ENCODE data around the gene RAD51. TPM values are rescaled to one million over a fixed set of nuclear protein-coding genes. Genes with fewer than 3 reads are reported as not detected.
A peak's percentile ranks its signal among the peaks of the same experiment; 100 is the strongest.

RAD51 gene
- total RNA-seq, 2 donors from 2014 or later: 0.97 to 2.6 TPM

- DNase-seq: peak; percentile 95
- intact Hi-C loops (cut with DNase I): no loop called here
- peak; percentile 98 to 99 for ATAC-seq
Observed at GRCh38 chr15:40754883-40755811, 60.2 kb downstream of the RAD51 start, which contains the start of gene RMDN3. TSS of gene RMDN3 (minus strand) at chr15:40755254. CDS start at chr15:40754783, 471 bp downstream.

- intact Hi-C loops (cut with DNase I): no loop called here
- no peak for ATAC-seq
- DNase-seq: no peak
Observed at GRCh38 chr15:40755812-40756208, 60.8 kb downstream of the RAD51 start.

- intact Hi-C loops (cut with DNase I): no loop called here
- DNase-seq (no peak), ATAC-seq (no peak)
Observed at GRCh38 chr15:40756938-40757337, 62.0 kb downstream of the RAD51 start.

GRCh38 chr15:40759961-40760360 is 65.0 kb downstream of the RAD51 start:
- intact Hi-C loops (cut with DNase I): no loop called here
- ATAC-seq: no peak
- no peak for DNase-seq

- peak; percentile 4 to 21 for ATAC-seq
- intact Hi-C loops (cut with DNase I): no loop called here
Observed at GRCh38 chr15:40762919-40763800, 68.2 kb downstream of the RAD51 start.

GRCh38 chr15:40763801-40764628 is 69.0 kb downstream of the RAD51 start, which contains the start of gene GCHFR:
TSS of gene GCHFR (plus strand) at chr15:40764068. CDS start at chr15:40764181, 113 bp downstream.
- peak; percentile 73 to 85 for ATAC-seq
- peak; percentile 81 for DNase-seq
- intact Hi-C loops (cut with DNase I): no loop called here

More at GRCh38 chr15:40762919-40763800, 68.2 kb downstream of the RAD51 start:
- DNase-seq: peak; percentile 73

GRCh38 chr15:40764629-40765103 is 69.7 kb downstream of the RAD51 start:
- intact Hi-C loops (cut with DNase I): no loop called here
- ATAC-seq (peak; percentile 4 to 8), DNase-seq (no peak)

- ATAC-seq: no peak
- no peak for DNase-seq
- intact Hi-C loops (cut with DNase I): no loop called here
Observed at GRCh38 chr15:40766194-40766815, 71.3 kb downstream of the RAD51 start.

GRCh38 chr15:40766906-40767837 is 72.2 kb downstream of the RAD51 start:
- intact Hi-C loops (cut with DNase I): no loop called here

GRCh38 chr15:40767838-40768500 is 73.0 kb downstream of the RAD51 start:
- no peak for ATAC-seq
- intact Hi-C loops (cut with DNase I): no loop called here
- no peak for DNase-seq

More at GRCh38 chr15:40766906-40767837, 72.2 kb downstream of the RAD51 start:
- peak in 1 of 2 donors; percentile 9 for ATAC-seq
- DNase-seq: no peak

- DNase-seq (no peak), ATAC-seq (peak in 1 of 2 donors; percentile 14)
- intact Hi-C loops (cut with DNase I): no loop called here
Observed at GRCh38 chr15:40768521-40769273, 73.7 kb downstream of the RAD51 start.

- ATAC-seq (peak; percentile 9 to 63), DNase-seq (no peak)
- intact Hi-C loops (cut with DNase I): no loop called here
Observed at GRCh38 chr15:40769274-40770146, 74.5 kb downstream of the RAD51 start, which contains the start of gene C15orf62. TSS of gene C15orf62 (plus strand) at chr15:40769980. CDS start at chr15:40770496, 516 bp downstream.

GRCh38 chr15:40770147-40770721 is 75.3 kb downstream of the RAD51 start:
- DNase-seq (no peak), ATAC-seq (peak in 1 of 2 donors; percentile 10)
- intact Hi-C loops (cut with DNase I): no loop called here

- no peak for ATAC-seq
- intact Hi-C loops (cut with DNase I): no loop called here
- DNase-seq: no peak
Observed at GRCh38 chr15:40771242-40771641, 76.3 kb downstream of the RAD51 start.

All from left cardiac atrium (tissue), 4 donors.